HG03103 (cell line): Measurements from ENCODE around the gene JUP.

Experiments used
- ATAC-seq: cut with Tn5 transposase; IDR thresholded peaks from one replicate; pipeline ENCODE4 v1.9.1; 2021; ENCODE audit warnings: low read depth; ENCODE audit not compliant: unreplicated experiment

The JUP gene

DNA sequence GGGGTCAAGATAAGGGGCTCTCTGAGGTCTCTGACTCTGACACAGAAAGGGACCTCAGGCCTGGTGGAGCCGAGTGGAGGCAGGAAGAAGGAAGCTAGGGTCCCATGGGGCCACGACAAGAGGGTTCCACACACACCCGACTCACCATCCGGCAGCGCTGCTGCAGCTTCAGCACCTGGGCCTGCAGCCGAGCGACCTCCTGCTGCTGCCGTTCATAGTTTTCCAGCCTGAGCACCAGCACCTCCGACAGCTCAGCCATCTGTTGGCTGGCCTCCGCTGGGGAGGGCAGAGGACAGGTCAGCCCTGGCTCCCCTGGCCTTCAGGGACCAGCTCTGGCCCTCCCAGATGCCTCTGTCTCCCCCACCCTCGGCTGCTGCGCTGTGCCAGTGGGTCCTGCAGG, 58.5 kb downstream of the JUP start:
- ATAC-seq, result no peak

DNA sequence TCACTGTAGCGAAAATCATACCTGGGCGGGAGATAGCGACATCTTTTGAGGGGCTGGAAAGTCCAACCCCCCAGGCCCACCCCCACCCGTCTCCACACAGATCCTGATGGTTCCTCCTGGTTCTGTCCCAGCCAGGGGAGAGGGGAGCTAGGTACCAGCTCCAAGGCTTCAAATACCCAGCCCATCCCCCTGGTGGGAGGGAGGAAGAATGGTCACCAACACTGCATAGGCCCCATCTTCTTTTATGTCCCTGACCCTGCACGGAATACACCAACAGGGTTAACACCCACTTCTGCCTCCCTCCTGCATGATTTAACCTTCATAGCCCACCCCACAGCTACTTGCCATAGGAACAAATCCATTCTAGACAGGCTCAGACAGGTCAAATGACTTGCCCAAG, 61.4 kb downstream of the JUP start:
- no peak for ATAC-seq

DNA sequence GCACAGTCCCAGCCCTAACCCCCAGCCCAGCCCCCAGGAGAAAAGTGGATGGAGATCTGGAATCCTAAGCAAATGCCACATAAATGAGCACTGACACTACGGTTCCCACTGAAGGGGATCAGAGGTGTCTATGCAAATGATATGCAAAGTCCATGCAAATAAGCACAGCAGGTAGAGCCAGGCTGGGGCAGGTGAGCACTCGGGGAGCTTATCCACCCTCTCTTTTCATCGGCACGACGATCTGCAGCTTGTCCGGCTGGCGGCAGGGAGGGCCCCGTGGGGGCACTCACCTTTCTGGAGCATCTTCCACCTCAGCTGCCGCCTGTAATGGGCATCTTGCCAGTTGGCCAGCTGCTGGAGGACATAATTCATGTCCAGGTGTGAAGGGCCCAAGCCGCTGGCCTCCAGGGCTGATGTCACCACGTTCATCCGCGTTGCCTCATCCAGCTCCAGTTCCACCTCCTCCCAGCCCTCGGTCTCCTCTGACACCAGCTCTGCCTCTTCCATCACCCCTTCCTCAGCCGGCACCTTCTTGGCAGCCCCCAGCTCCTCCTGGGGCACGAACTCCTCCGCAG, 61.9 kb downstream of the JUP start:
- ATAC-seq, result no peak

DNA sequence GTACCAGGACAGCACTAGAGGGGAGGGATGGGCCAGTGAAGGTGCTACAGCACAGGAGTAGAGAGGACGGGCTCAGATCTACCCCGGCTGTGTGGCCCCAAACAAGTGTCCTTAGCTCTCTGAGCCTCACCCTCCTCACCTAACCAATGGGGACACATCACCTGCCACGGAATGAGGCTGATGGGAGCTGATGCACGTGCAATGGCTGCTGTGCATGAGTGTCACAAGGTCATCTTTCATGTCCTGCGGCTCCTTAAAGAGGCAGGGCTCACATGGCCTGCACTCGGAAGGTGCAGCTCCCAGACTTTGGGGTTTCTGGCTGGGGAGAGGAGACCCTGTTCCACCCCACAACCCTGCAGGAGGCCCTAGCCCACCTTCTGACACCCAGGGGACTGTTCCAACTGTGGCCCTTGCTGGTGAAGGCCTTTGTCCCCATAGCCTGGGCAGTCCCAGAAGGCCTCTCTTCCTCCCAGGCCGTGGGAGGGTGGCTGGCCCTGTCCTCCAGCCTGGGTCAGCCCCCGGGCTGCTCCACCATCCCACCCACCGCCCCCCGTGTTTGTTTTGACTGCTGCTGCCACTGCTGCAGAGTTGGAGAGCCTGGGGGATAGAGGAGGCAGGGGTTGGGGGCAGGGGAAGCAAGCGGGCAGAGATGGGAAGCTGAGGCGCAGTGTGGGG, 62.6 kb downstream of the JUP start:
- no peak for ATAC-seq

DNA sequence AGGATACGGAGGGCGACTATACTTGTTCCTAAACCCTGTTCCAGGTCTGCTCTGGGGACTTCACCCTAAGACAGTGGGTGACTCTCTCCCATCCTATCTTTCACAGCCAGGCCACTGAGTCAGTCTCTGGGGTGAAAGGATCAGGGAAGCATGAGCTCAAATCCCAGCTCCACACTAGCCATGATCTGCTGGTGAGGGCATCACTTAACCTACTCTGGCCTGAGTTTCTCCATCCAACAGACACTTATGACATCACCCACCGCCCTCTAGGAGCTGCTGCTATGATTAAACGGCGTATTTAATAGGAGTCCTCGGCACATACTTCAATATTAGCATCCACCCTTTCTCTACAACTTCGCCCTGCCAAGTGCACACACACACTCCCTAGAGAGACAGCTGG, 64.3 kb downstream of the JUP start:
- no peak for ATAC-seq

DNA sequence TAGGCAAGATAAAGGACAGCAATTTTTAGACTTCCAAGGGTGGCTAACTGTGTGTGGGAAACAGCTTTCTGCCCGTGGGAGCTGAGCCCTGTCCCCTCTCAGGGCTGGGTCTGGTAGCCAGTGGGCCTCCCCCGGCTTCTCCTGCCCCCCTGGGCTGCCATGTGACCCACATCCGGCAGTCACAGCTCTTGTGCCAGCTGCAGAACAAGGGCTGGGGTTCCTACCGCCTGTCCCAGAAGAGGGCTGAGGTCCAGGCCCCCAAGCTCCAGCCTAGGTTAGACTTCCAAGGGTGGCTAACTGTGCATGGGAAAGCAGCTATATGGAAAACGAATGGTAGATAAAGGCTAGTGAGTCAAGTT, 68.2 kb downstream of the JUP start:
- ATAC-seq, result no peak

DNA sequence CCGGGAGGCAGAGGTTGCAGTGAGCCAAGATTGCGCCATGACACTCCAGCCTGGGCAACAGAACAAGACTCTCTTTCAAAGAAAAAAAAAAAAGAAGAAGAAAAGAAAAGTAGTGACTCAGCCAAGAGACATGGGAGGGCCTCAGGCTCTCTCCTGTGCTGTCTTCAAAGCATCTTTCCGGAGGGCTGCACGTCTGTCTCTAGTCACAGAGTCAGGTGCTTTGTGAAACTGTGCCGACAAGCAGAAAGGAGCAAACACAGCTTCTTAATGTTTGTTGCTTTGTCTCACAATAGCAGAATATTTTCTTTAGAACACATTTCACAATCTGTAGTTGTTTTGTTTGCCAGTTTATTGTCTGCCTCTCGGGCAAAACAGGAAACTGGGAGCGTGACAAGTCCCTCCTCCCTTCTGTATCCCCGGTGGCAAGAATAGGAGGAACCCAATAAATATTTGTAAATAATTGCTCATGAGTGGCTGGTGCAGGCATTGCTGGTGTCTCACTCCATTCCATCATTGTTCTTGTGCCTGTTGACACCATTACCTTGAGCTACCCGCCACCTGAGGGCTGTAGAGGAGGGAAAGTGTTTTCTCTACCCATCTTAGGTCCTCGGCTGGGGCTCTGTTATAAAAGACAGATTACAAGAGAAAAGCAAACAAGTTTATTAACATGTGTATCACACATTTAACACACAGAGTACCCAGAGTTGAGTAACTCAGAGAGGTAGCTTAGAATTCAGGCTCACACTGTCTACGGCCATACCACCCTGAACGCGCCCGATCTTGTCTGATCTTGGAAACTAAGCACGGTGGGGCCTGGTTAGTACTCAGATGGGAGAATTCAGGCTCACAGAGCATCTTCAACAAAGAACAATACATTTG, 68.9 kb downstream of the JUP start:
- ATAC-seq, result no peak

DNA sequence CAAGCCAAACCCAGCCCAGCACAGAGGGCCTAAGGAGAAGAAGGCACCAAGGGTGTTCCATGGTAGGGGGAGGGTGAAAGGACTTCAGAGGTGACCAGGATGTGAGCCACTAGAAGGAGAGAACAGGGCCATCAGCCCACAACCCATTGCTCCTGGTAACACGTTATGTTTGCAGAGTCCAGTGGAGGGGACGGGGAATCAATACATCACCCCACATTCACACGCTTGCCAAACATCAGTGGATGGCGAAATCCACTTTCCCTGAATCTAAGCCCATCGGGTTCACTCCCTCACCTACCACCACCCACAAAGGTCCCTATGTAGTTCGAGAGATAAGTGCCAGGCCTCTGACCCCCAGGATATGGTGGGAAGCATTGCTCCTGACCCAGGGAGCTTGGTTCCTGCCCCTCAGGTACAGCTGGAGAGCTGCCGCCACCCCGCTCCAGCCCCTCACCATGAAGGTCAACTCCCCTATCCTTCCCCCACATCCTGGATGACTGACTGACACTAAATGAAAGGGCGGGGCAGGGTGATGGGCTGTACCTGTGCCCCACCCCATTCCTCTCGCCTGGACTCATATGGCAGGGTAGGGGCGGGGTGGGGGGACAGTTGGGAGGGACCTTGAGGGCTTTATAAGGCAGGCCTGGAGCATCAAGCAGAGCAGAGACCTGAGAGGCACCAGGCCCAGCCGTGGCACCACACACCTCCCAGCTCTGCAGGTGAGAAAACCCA, 74.7 kb downstream of the JUP start, which contains the start of gene GAST:
Gene GAST (plus strand): TSS at position 663 of the 732 bp plus-strand sequence. CDS start 3,106 bp downstream, outside the sequence.
- no peak for ATAC-seq

DNA sequence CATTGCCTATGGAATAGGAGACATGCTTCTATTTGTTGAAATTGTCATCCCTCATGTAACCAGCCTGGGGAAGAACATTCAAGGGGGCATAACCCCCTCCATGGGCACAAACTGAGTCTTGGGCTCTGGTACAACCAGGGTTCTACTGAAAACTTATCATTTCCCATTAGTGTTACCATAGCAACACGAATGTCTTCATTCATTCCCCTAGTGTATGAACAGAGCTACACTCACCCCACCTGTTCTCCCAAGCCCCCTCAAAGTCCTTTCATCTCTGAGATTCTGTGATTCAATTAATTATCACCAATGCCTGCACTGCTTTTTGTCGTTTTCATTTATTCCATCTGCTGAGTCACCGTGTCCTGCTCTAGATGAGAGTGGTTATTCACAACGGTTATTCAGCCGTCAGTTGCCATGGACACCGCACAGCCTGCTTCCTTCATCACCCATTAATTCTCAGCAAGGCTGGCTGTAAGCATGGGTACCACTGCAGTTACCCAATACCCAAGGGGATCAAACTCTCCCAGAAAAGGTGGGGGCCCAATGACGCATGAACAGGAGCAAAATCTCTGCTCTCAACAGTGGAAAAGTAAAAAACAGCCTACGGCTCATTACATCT, 75.9 kb downstream of the JUP start:
- ATAC-seq, result no peak

DNA sequence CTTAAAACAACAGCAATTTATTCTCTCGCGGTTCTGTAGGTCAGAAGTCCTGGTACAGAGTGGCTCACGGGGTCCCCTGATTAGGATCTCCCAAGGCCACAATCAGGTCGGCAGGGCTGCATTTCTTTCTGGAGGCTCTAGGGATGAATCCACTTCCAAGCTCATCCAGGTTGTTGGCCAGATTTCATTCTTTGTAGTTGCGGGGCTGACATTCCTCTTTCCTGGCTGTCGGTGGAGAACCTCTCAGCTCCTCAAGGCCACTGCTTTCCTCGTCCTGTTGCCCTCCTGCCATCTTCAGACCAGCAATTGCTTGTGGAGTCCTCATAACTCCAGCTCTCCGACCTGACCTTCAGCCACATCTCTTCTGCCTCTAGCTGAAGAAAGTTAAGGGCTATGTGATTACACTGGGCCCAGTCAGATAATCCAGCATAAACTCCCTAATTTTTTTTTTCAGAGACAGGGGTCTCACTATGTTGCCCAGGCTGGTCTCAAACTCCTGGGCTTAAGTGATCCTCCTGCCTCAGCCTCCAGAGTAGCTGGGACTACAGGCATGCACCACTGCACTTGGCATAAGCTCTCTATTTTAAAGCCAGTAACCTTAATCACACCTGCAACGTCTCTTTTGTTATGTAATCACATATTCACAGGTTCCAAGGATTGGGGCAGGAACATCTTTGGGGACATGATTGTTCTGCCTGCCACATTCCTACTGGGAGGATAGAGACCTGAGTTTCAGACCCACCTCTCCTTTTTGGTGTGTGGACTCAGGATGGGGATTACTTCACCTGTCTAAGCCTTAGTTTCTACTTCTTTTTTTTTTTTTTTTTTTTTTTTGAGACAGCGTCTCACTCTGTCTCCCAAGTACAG, 78.5 kb downstream of the JUP start:
- ATAC-seq, result no peak

DNA sequence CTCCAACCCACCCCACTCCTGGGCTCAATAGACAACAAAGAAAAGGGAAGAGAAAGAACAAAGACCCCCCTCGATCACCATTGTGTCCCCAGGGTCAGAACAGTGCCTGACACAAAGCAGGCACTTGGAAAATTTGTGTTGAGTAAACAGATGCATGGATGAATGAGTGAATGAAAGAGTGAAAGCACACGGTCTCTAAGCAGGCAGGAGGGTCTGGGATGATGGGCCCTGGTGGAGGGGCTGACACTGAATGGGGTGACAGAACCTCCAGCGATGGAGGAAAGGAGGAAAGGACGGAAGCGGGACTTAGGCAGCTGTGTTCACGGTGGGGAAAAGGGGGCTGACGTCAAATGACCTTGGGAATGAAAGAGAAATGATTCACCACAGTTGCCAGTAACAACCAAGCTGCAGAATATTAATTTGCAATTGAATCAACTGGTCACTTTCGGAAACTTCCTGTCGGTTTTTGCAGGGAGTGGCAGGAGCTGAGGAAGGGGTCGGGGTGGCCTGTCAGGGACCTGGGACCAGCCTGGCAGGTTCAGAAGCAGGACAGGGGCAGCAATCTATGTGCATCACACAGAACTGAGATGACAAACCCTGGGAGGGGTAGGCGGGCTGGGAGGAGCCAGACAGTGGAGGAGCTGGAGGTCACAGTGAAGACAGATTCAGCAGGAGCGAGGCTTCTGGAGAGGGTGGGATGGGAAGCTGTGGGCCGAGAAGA, 81.1 kb downstream of the JUP start:
- ATAC-seq, result no peak
